Thyroid gland (tissue), 4 donors: Measurements from ENCODE around the gene PCID2. TPM values are rescaled to one million over a fixed set of nuclear protein-coding genes. Genes with fewer than 3 reads are reported as not detected.

Experiments
- DNase-seq, 2 donors: peaks; one replicate each; pipeline ENCODE4 v3.0.0-alpha.2; 2019
- H3K27ac ChIP-seq, 3 donors: fragments of 200-600 bp; sonication (generic); 1 replicate in 2 of 3; 2 replicates in 1 of 3; pipeline ENCODE4 v1.5.1; 2016 to 2019; ENCODE audit warnings: mild to moderate bottlenecking in 1 of 3, moderate library complexity in 1 of 3
- H3K27me3 ChIP-seq: fragments of 200-600 bp; sonication (generic); one replicate; pipeline ENCODE4 v1.5.1; 2019
- H3K36me3 ChIP-seq, 2 donors: fragments of 200-600 bp; sonication (generic); one replicate each; pipeline ENCODE4 v1.5.1; 2016 to 2019
- H3K4me1 ChIP-seq, 2 donors: fragments of 200-600 bp; sonication (generic); one replicate each; pipeline ENCODE4 v1.5.1; 2017 to 2019
- H3K4me3 ChIP-seq, 3 donors: fragments of 200-600 bp; sonication (generic); replicated peaks in 1 of 3; 1 replicate in 2 of 3; 2 replicates in 1 of 3; pipeline ENCODE4 v1.5.1; 2016; ENCODE audit warnings: mild to moderate bottlenecking in 1 of 3
- H3K9me3 ChIP-seq: fragments of 200-600 bp; sonication (generic); one replicate; pipeline ENCODE4 v1.5.1; 2017
- CTCF ChIP-seq, 6 experiments: fragments of 200-600 bp in 3 of 6; fragments of 450-650 bp in 3 of 6; sonication (generic) in 3 of 6; IDR thresholded peaks; one replicate each; pipeline ENCODE4 v1.5.1; 2016 to 2019; ENCODE audit warnings: antibody characterized with exemption in 6 of 6, mild to moderate bottlenecking in 2 of 6, inconsistent platforms in 1 of 6, moderate library complexity in 1 of 6
- POLR2A ChIP-seq, 2 donors: fragments of 450-650 bp; IDR thresholded peaks; one replicate each; pipeline ENCODE4 v1.6.1; 2017; ENCODE audit warnings: antibody characterized with exemption in 2 of 2, mild to moderate bottlenecking in 2 of 2, moderate library complexity in 1 of 2
- WGBS, 2 donors: methylation state at CpG; one replicate each; pipeline ENCODE4 v1.1.5; 2017; 5-methylcytosine and 5-hydroxymethylcytosine counted together
- intact Hi-C: fragments of 100-400 bp; cut with DNase I; formaldehyde crosslinking; loops from one replicate; pipeline ENCODE4 v1.15.1; 2023
- total RNA-seq, 4 donors: library from RNA; depleted of rRNA; stranded (reverse); fragments of >200 nt; gene quantifications; one replicate each; pipeline ENCODE4 v1.2.3, GENCODE V29; 2016

PCID2 gene
- total RNA-seq, 4 donors from 2014 or later = 50.5 to 75.6 (median 56.5) TPM

- H3K4me1 ChIP-seq = peaks cover 18 to 27% of the 10 kb centered on the region in 2 donors
- intact Hi-C loops = loop anchor here (10.0 kb wide), 1 partner anchor 86 kb away; no protein-coding TSS in a partner anchor
Measured at GRCh38 chr13:113218586-113218985, 10.1 kb upstream of the PCID2 start.

DNA sequence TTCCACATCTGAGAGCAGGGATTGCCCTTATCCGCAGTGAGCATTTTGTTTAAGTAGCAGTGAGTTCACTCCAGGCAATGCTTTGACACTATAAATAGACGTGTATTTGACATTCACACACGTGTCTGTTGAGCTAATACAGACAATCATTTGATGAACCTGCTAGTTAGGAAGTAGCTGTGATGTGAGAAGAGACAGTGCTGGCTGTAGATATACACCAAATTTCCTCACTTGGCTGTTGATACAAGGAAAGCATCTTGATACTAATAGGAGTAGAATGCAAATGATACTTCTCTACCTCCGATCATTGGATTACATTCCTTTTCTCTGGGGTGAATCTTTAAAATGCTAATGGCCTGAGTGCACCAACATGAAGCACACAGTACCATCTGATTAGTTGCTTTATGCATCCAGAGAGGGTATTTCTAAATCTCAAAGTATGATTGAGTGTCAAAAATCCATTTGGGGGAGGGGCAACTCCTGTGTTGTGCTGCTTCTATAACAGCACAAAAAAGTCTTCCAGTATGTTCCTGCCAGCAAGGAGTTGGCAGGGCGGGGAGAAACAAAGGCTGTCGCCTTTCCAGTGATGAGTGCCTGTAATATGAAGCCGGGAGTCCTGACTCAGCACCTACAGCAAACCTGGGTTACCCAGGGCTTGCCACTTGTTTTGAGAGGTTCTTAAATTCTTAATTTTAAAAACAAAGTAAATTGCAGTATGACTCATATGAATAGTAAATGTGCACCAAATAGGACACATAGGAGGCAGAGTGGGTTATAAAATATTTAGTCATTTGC lies 8.0 kb upstream of the PCID2 start:
- DNase-seq = peak; percentile 80 to 88
- Histone ChIP-seq H3K4me1 (peaks cover 21 to 30% of the 10 kb centered on the region in 2 donors), H3K9me3 (no peaks in the 10 kb centered on the region), H3K27ac (peak overlapping the region; percentile 47 to 56 (median 52)), H3K4me3 (no peak overlapping the region), H3K36me3 (peaks cover 0 to 9% of the 10 kb centered on the region in 2 donors), H3K27me3 (no peaks in the 10 kb centered on the region)
- TF ChIP-seq CTCF (IDR thresholded peaks at IDR 0.05) = no peak
- TF ChIP-seq POLR2A (IDR thresholded peaks at IDR 0.05) = no peak
- WGBS, 2 donors = 31 to 33% methylated on average over 7 of the region's 7 CpGs
- intact Hi-C loops = loop anchor here (10.0 kb wide), 1 partner anchor 88 kb away; no protein-coding TSS in a partner anchor

More at GRCh38 chr13:113218586-113218985, 10.1 kb upstream of the PCID2 start:
- Histone ChIP-seq H3K27me3 (no peaks in the 10 kb centered on the region), H3K9me3 (no peaks in the 10 kb centered on the region), H3K4me3 (no peak overlapping the region), H3K27ac (no peak overlapping the region), H3K36me3 (peaks cover 2 to 9% of the 10 kb centered on the region in 2 donors)
- DNase-seq = no peak
- TF ChIP-seq CTCF (IDR thresholded peaks at IDR 0.05) (no peak), POLR2A (IDR thresholded peaks at IDR 0.05) (no peak)
- WGBS, 2 donors = 89 to 93% methylated on average over 2 to 3 of the region's 3 CpGs

- 97 to 98% methylated on average over 10 of the region's 10 CpGs for WGBS, 2 donors
- Histone ChIP-seq H3K9me3 (no peaks in the 10 kb centered on the region), H3K27ac (no peak overlapping the region), H3K27me3 (no peaks in the 10 kb centered on the region), H3K36me3 (no peaks in the 10 kb centered on the region), H3K4me1 (peaks cover 34 to 45% of the 10 kb centered on the region in 2 donors), H3K4me3 (no peak overlapping the region)
- no peak for TF ChIP-seq POLR2A (IDR thresholded peaks at IDR 0.05)
- TF ChIP-seq CTCF (IDR thresholded peaks at IDR 0.05) = no peak
- DNase-seq = no peak
- intact Hi-C loops = loop anchor here (10.0 kb wide), 1 partner anchor 93 kb away; no protein-coding TSS in a partner anchor
Measured at GRCh38 chr13:113211774-113212173, 3.3 kb upstream of the PCID2 start.

GRCh38 chr13:113210833-113211232 lies 2.4 kb upstream of the PCID2 start:
- peaks cover 27 to 42% of the 10 kb centered on the region in 2 donors for H3K4me1 ChIP-seq
- H3K9me3 ChIP-seq = no peaks in the 10 kb centered on the region
- intact Hi-C loops = loop anchor here (10.0 kb wide), 1 partner anchor 94 kb away; no protein-coding TSS in a partner anchor
- DNase-seq = no peak
- no peaks in the 10 kb centered on the region for H3K27me3 ChIP-seq
- no peaks in the 10 kb centered on the region for H3K36me3 ChIP-seq
- no peak overlapping the region for H3K4me3 ChIP-seq
- H3K27ac ChIP-seq = no peak overlapping the region
- TF ChIP-seq POLR2A (IDR thresholded peaks at IDR 0.05) = no peak
- 89 to 92% methylated on average over 6 of the region's 6 CpGs for whole genome bisulfite sequencing, 2 donors

GRCh38 chr13:113209759-113210421 lies 1.4 kb upstream of the PCID2 start:
- intact Hi-C loops = loop anchor here (5.0 to 10.0 kb wide), 2 partner anchors 53 to 95 kb away; partner anchors contain the start of gene PROZ
- H3K27me3 ChIP-seq = no peaks in the 10 kb centered on the region
- peaks cover 24 to 39% of the 10 kb centered on the region in 2 donors for H3K4me1 ChIP-seq
- DNase-seq = peak; percentile 69
- no peaks in the 10 kb centered on the region for H3K36me3 ChIP-seq
- H3K9me3 ChIP-seq = no peaks in the 10 kb centered on the region
- TF ChIP-seq POLR2A (IDR thresholded peaks at IDR 0.05) (no peak), CTCF (IDR thresholded peaks at IDR 0.05) (no peak)
- WGBS, 2 donors = 2 to 5% methylated on average over 5 to 11 of the region's 67 CpGs
- peak overlapping the region in 2 of 3 donors; percentile 47 to 97 for H3K4me3 ChIP-seq
- H3K27ac ChIP-seq = peak overlapping the region in 2 of 3 donors; percentile 57 to 99
